Measurements from ENCODE around the gene CLDN6. TPM values are rescaled to one million over a fixed set of nuclear protein-coding genes. Genes with fewer than 3 reads are reported as not detected.

The CLDN6 gene
- total RNA-seq, 1 donor from 2014 or later, result 33.0 TPM

GRCh38 chr16:2971134-2971984, 46.6 kb downstream of the CLDN6 start:
- H3K4me3 Mint-ChIP-seq (ENCODE audit: unreplicated experiment), result peak overlapping the region; percentile 31
- no peak for TF ChIP-seq CTCF (IDR thresholded peaks at IDR 0.05; ENCODE audit: unreplicated experiment)
- H3K4me1 Mint-ChIP-seq (ENCODE audit: unreplicated experiment), result peaks cover 6% of the 10 kb centered on the region
- H3K27me3 Mint-ChIP-seq (ENCODE audit: unreplicated experiment), result peaks cover 17% of the 10 kb centered on the region
- H3K36me3 Mint-ChIP-seq (ENCODE audit: low read depth, unreplicated experiment), result peaks cover 8% of the 10 kb centered on the region
- no peak for DNase-seq (ENCODE audit: low spot score)
- no peak overlapping the region for H3K27ac Mint-ChIP-seq (ENCODE audit: unreplicated experiment)
- no peaks in the 10 kb centered on the region for H3K9me3 Mint-ChIP-seq (ENCODE audit: unreplicated experiment)

- TF ChIP-seq CTCF (IDR thresholded peaks at IDR 0.05; ENCODE audit: unreplicated experiment), result no peak
- Mint-ChIP-seq H3K9me3 (ENCODE audit: unreplicated experiment) (no peaks in the 10 kb centered on the region), H3K27me3 (ENCODE audit: unreplicated experiment) (peaks cover 20% of the 10 kb centered on the region), H3K27ac (ENCODE audit: unreplicated experiment) (no peak overlapping the region), H3K4me3 (ENCODE audit: unreplicated experiment) (peak overlapping the region; percentile 31), H3K36me3 (ENCODE audit: low read depth, unreplicated experiment) (peaks cover 8% of the 10 kb centered on the region), H3K4me1 (ENCODE audit: unreplicated experiment) (peaks cover 6% of the 10 kb centered on the region)
- DNase-seq (ENCODE audit: low spot score), result no peak
Observed at GRCh38 chr16:2970563-2970962, 47.4 kb downstream of the CLDN6 start.

GRCh38 chr16:2969545-2970521, 48.1 kb downstream of the CLDN6 start:
- TF ChIP-seq CTCF (IDR thresholded peaks at IDR 0.05; ENCODE audit: unreplicated experiment), result peak; percentile 45
- Mint-ChIP-seq H3K27me3 (ENCODE audit: unreplicated experiment) (peaks cover 24% of the 10 kb centered on the region), H3K4me3 (ENCODE audit: unreplicated experiment) (no peak overlapping the region), H3K27ac (ENCODE audit: unreplicated experiment) (no peak overlapping the region), H3K9me3 (ENCODE audit: unreplicated experiment) (no peaks in the 10 kb centered on the region), H3K36me3 (ENCODE audit: low read depth, unreplicated experiment) (peaks cover 8% of the 10 kb centered on the region), H3K4me1 (ENCODE audit: unreplicated experiment) (peaks cover 6% of the 10 kb centered on the region)
- peak; percentile 71 for DNase-seq (ENCODE audit: low spot score)

GRCh38 chr16:2968738-2969544, 49.0 kb downstream of the CLDN6 start, which contains the start of gene PAQR4:
PAQR4 (plus strand) TSS chr16:2969348; CDS start chr16:2969675, 327 bp downstream.
- Mint-ChIP-seq H3K4me3 (ENCODE audit: unreplicated experiment) (peak within 1 kb of the TSS; percentile 80), H3K27me3 (ENCODE audit: unreplicated experiment) (peaks cover 24% of the 10 kb centered on the region), H3K9me3 (ENCODE audit: unreplicated experiment) (no peaks in the 10 kb centered on the region), H3K27ac (ENCODE audit: unreplicated experiment) (peak within 1 kb of the TSS; percentile 57), H3K4me1 (ENCODE audit: unreplicated experiment) (peaks cover 6% of the 10 kb centered on the region), H3K36me3 (ENCODE audit: low read depth, unreplicated experiment) (peaks cover 8% of the 10 kb centered on the region)
- DNase-seq (ENCODE audit: low spot score), result peak; percentile 83
- no peak for TF ChIP-seq CTCF (IDR thresholded peaks at IDR 0.05; ENCODE audit: unreplicated experiment)
